HepG2 (cell line): ENCODE results near the gene GLOD4. TPM values are rescaled to one million over a fixed set of nuclear protein-coding genes. Genes with fewer than 3 reads are reported as not detected.

Source experiments
- ATAC-seq: fragments of 200-7000 bp; cut with Tn5 transposase; 3 replicates; pipeline ENCODE4 v1.9.1; 2020; ENCODE audit warnings: mild to moderate bottlenecking, moderate library complexity
- BruUV-seq: library from RNA; stranded (reverse); fragments of 400-500 nt; replicated peaks from 2 replicates; lab custom pipeline; 2021; lab: Mats Ljungman, UMichigan
- CTCF ChIA-PET: fragments of 300-600 bp; formaldehyde crosslinking; extraction: SDS; loops from one replicate; lab custom pipeline; 2021; ENCODE audit warnings: low total read pairs, inconsistent platforms, low intra/inter-chr PET ratio; lab: Yijun Ruan, JAX
- POLR2A ChIA-PET: fragments of 350-600 bp; sonication (Branson Sonifier 250); formaldehyde crosslinking; loops from one replicate; lab custom pipeline; 2020; ENCODE audit warnings: antibody characterized with exemption, inconsistent platforms; lab: Yijun Ruan, JAX
- DNase-seq: peaks from one replicate; pipeline ENCODE4 v3.0.0-alpha.2; 2015; ENCODE audit warnings: low spot score
- FAIRE-seq: peaks from 3 replicates; lab custom pipeline; 2011; peaks lifted over from hg19 to GRCh38; lab: Jason Lieb, UNC
- H2AFZ ChIP-seq: one replicate; pipeline ENCODE4 v1.6.1; 2011; ENCODE audit warnings: low read length, inconsistent platforms
- H3K27ac ChIP-seq: fragments of 300-600 bp; 3 replicates; pipeline ENCODE4 v1.8.0; 2011; ENCODE audit warnings: mixed run types, mild to moderate bottlenecking, mixed read lengths, low read length, inconsistent platforms; ENCODE audit not compliant: insufficient read depth; ENCODE audit errors: extremely low read length
- H3K27me3 ChIP-seq, 2 experiments: fragments of 200-600 bp in 1 of 2; 2 replicates in 1 of 2; 3 replicates in 1 of 2; pipeline versions ENCODE4 v1.6.0 to v1.8.0; 2011; ENCODE audit warnings: low read length in 2 of 2, mild to moderate bottlenecking in 2 of 2, moderate library complexity in 2 of 2, inconsistent platforms in 1 of 2; ENCODE audit not compliant: insufficient read depth in 2 of 2, control insufficient read depth in 1 of 2
- H3K36me3 ChIP-seq, 2 experiments: fragments of 200-600 bp in 1 of 2; replicated peaks in 1 of 2; 2 replicates in 1 of 2; 3 replicates in 1 of 2; pipeline versions ENCODE4 v1.5.1 to v1.8.0; 2011; ENCODE audit warnings: low read length in 2 of 2, inconsistent platforms in 1 of 2; ENCODE audit not compliant: insufficient read depth in 2 of 2, control insufficient read depth in 1 of 2
- H3K4me1 ChIP-seq: 2 replicates; pipeline ENCODE4 v1.5.1; 2012; ENCODE audit warnings: low read length, inconsistent platforms; ENCODE audit not compliant: insufficient read depth
- H3K4me2 ChIP-seq: 2 replicates; pipeline ENCODE4 v1.6.0; 2011; ENCODE audit warnings: low read depth, low read length, inconsistent platforms
- H3K4me3 ChIP-seq, 3 experiments: fragments of 200-600 bp in 1 of 3; sonication (generic), shearing (Covaris generic) in 1 of 3; replicated peaks in 1 of 3; 2 replicates each; pipeline ENCODE4 v1.5.1; 2011 to 2016; ENCODE audit warnings: low read length in 3 of 3, inconsistent platforms in 2 of 3, low read depth in 2 of 3, mild to moderate bottlenecking in 2 of 3, control low read depth in 1 of 3, mixed read lengths in 1 of 3; ENCODE audit not compliant: insufficient read depth in 1 of 3
- H3K79me2 ChIP-seq: one replicate; pipeline ENCODE4 v1.6.1; 2011; ENCODE audit warnings: low read length, inconsistent platforms; ENCODE audit not compliant: insufficient read depth
- H3K9ac ChIP-seq: 2 replicates; pipeline ENCODE4 v1.6.0; 2011; ENCODE audit warnings: mild to moderate bottlenecking, low read depth, low read length, inconsistent platforms; ENCODE audit not compliant: insufficient read depth
- H3K9me3 ChIP-seq: 2 replicates; pipeline ENCODE4 v1.5.1; 2012; ENCODE audit warnings: mild to moderate bottlenecking, low read length
- H4K20me1 ChIP-seq: 2 replicates; pipeline ENCODE4 v1.6.0; 2011; ENCODE audit warnings: inconsistent platforms, mild to moderate bottlenecking, low read length, moderate library complexity; ENCODE audit not compliant: insufficient read depth
- GABPB1 ChIP-seq: IDR thresholded peaks from 2 replicates; pipeline ENCODE4 v1.6.1; 2016; ENCODE audit warnings: mild to moderate bottlenecking, missing genetic modification reagents, moderate library complexity, missing compliant biosample characterization
- HNRNPK ChIP-seq: fragments of 200-400 bp; formaldehyde crosslinking; IDR thresholded peaks from 2 replicates; pipeline ENCODE4 v1.6.1; 2018; ENCODE audit warnings: low read length, low read depth, moderate library complexity, mild to moderate bottlenecking; ENCODE audit not compliant: poor library complexity, severe bottlenecking
- HNRNPLL ChIP-seq: fragments of 200-400 bp; formaldehyde crosslinking; IDR thresholded peaks from 2 replicates; pipeline ENCODE4 v1.6.1; 2017; ENCODE audit warnings: mild to moderate bottlenecking, low read depth, low read length; ENCODE audit not compliant: poor library complexity, severe bottlenecking
- HOXA5 ChIP-seq: sonication (generic); formaldehyde crosslinking; IDR thresholded peaks from 2 replicates; pipeline ENCODE4 v1.4.0; 2020; ENCODE audit warnings: missing genetic modification reagents
- MXI1 ChIP-seq: IDR thresholded peaks from 3 replicates; pipeline ENCODE4 v1.6.1; 2012; ENCODE audit warnings: low read depth, low read length, inconsistent platforms, borderline replicate concordance
- PBX3 ChIP-seq: sonication (generic); formaldehyde crosslinking; IDR thresholded peaks from 2 replicates; pipeline ENCODE4 v1.8.1; 2023; ENCODE audit warnings: missing genetic modification reagents, inconsistent platforms, borderline replicate concordance
- RAD21 ChIP-seq: fragments of 450-650 bp; formaldehyde crosslinking; IDR thresholded peaks from 2 replicates; pipeline ENCODE4 v1.5.0; 2020; ENCODE audit warnings: mild to moderate bottlenecking
- REL ChIP-seq: sonication (generic); formaldehyde crosslinking; conservative IDR thresholded peaks from 2 replicates; pipeline ENCODE4 v1.8.0; 2022; ENCODE audit warnings: mild to moderate bottlenecking, missing genetic modification reagents, moderate library complexity
- SALL2 ChIP-seq: sonication (generic); formaldehyde crosslinking; IDR thresholded peaks from 2 replicates; pipeline ENCODE4 v1.8.1; 2023; ENCODE audit warnings: mild to moderate bottlenecking, missing genetic modification reagents, inconsistent platforms
- XBP1 ChIP-seq: sonication (generic); formaldehyde crosslinking; IDR thresholded peaks from 2 replicates; pipeline ENCODE4 v1.5.0; 2020; ENCODE audit warnings: missing genetic modification reagents
- ZHX2 ChIP-seq, 2 experiments: sonication (generic) in 1 of 2; formaldehyde crosslinking in 1 of 2; IDR thresholded peaks; 2 replicates each; pipeline versions ENCODE4 v1.6.1 to v1.9.0; 2014 to 2022; ENCODE audit warnings: antibody characterized with exemption in 1 of 2, borderline replicate concordance in 1 of 2, inconsistent platforms in 1 of 2, low read depth in 1 of 2, missing genetic modification reagents in 1 of 2
- ZMYM3 ChIP-seq: sonication (generic); formaldehyde crosslinking; IDR thresholded peaks from 2 replicates; pipeline ENCODE4 v1.5.1; 2020; ENCODE audit warnings: mild to moderate bottlenecking, missing genetic modification reagents
- ZNF205 ChIP-seq: IDR thresholded peaks from 2 replicates; pipeline ENCODE4 v1.6.1; 2018; ENCODE audit warnings: missing biosample characterization, missing genetic modification reagents
- ZNF331 ChIP-seq: sonication (generic); formaldehyde crosslinking; IDR thresholded peaks from 2 replicates; pipeline ENCODE4 v1.4.0; 2020; ENCODE audit warnings: missing genetic modification reagents
- ZNF781 ChIP-seq: sonication (generic); formaldehyde crosslinking; IDR thresholded peaks from 2 replicates; pipeline ENCODE4 v1.5.1; 2020; ENCODE audit warnings: borderline replicate concordance, mild to moderate bottlenecking, missing genetic modification reagents; ENCODE audit errors: not compliant biosample characterization
- ZSCAN21 ChIP-seq: sonication (generic); formaldehyde crosslinking; IDR thresholded peaks from 2 replicates; pipeline ENCODE4 v1.8.0; 2022; ENCODE audit warnings: mild to moderate bottlenecking, missing genetic modification reagents, moderate library complexity, borderline replicate concordance
- WGBS: methylation state at CpG from one replicate; pipeline ENCODE4 v1.1.6; 2017; ENCODE audit warnings: low lambda C conversion rate; 5-methylcytosine and 5-hydroxymethylcytosine counted together
- in situ Hi-C: cut with HindIII; loops from 2 replicates; pipeline ENCODE4 v1.10.0; 2017; ENCODE audit warnings: low pct_unique_long_range_greater_than_20kb; ENCODE audit not compliant: extremely low pct_ligation_motif_present
- intact Hi-C: fragments of 100-400 bp; cut with micrococcal nuclease; formaldehyde crosslinking; loops from one replicate; pipeline ENCODE4 v1.10.0; 2022; ENCODE audit not compliant: unreplicated experiment
- polyA plus RNA-seq, 8 experiments: library from polyadenylated mRNA; depleted of rRNA in 3 of 8; stranded (reverse) in 7 of 8; unstranded in 1 of 8; fragments of >200 nt; fragmentation: Illumina TruSeq in 4 of 8; extraction: Trizol in 4 of 8; gene quantifications; 2 replicates each; pipeline versions ENCODE4 v1.2.1 to v1.2.3, GENCODE V29; 2011 to 2016; ENCODE audit warnings: low read depth in 4 of 8, missing spikeins in 1 of 8, mixed read lengths in 1 of 8; ENCODE audit not compliant: insufficient read depth in 1 of 8
- total RNA-seq, 5 experiments: library from RNA; depleted of rRNA; stranded (reverse); fragments of >200 nt; fragmentation: Illumina TruSeq; extraction: Trizol; gene quantifications; 2 replicates each; pipeline ENCODE4 v1.2.3, GENCODE V29; 2016; ENCODE audit warnings: low read depth in 1 of 5

The GLOD4 gene
- total and polyA plus RNA-seq, 2 of the 13 experiments (the other 11 are each of a cell fraction or from before 2014, with no cell fraction given) = 53.7 to 87.8 TPM

DNA sequence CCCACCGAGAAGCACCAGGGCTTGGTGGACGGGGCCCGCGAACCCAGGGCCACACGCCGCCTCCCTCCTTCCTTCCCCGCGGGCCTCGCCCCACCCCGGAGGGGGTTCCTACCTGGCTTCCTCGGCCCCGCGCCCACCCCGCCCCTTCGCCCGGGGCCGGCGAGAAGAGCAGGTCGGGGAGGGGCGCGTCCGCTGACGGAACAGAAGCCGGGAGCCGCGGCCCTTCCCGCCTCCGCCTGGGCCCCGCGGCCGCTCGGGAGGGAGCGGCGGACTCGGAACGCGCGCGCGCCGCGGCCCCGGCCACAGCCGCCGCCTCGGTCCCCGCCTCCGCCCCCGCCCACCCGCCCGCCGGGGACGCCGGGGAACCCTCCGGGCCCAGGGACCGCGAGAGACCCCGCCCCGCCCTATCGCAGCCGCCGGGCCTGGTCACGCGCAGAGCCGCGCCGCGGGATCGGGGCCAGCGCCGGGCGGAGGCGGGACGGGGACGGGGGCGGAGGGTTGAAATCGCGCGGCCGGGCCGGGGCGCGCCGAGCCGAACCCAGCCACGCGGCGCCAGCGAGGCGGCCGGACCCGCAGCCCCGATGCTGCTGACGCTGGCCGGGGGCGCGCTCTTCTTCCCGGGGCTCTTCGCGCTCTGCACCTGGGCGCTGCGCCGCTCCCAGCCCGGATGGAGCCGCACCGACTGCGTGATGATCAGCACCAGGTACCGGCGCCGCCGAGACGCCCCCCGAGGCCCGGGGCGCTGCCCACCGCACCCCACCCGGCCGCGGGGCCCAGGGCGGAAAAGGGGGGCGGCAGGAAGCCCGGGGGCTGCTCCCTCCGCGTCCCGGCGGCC, 49.8 kb downstream of the GLOD4 start, which contains the start of gene TLCD3A:
Gene TLCD3A, plus strand, starts transcription at position 530 of the 835 bp plus-strand sequence. Its CDS starts 52 bp downstream, at position 582.
- no peak for FAIRE-seq
- DNase-seq = no peak
- H2AFZ ChIP-seq = peak within 1 kb of the TSS; percentile 23
- WGBS = no CpG with 5 or more reads among the region's 126 CpGs
- peak within 1 kb of the TSS; percentile 80 for H3K27ac ChIP-seq
- peaks cover 0 to 6% of the 10 kb centered on the region in 2 experiments; a peak in 2 of 5 replicates for H3K36me3 ChIP-seq
- peaks cover 53% of the 10 kb centered on the region for H3K4me1 ChIP-seq
- H3K9me3 ChIP-seq = no peaks in the 10 kb centered on the region
- in situ Hi-C loops (no loop called here), intact Hi-C loops (no loop called here)
- peak; percentile 74 for ATAC-seq
- H3K4me3 ChIP-seq = peak within 1 kb of the TSS; percentile 81 to 86 (median 83)
- H3K9ac ChIP-seq = peak within 1 kb of the TSS; percentile 88
- H3K27me3 ChIP-seq = no peaks in the 10 kb centered on the region
- no TSS peak for BruUV-seq
- ChIA-PET CTCF (no interaction called here), POLR2A (interaction anchor here (1.2 kb wide), 1 partner anchor 13 kb away, joined by 3 read pairs; no protein-coding TSS in a partner anchor)
- H4K20me1 ChIP-seq = no peaks in the 10 kb centered on the region
- peak within 1 kb of the TSS; percentile 97 for H3K4me2 ChIP-seq
- peaks cover 25% of the 10 kb centered on the region for H3K79me2 ChIP-seq
- TF ChIP-seq ZNF205 (CRISPR knock-in tag) (no peak), ZHX2 (IDR thresholded peaks at IDR 0.05; ENCODE audit: low read depth) (no peak), ZHX2 (CRISPR knock-in tag; IDR thresholded peaks at IDR 0.05; ENCODE audit: borderline replicate concordance) (no peak), MXI1 (peak; percentile 9; the same call in 1 of the 3 replicates), ZNF331 (peak; percentile 15; the same call in 1 of the 2 replicates), RAD21 (CRISPR knock-in tag) (peak; percentile 18; the same call in 1 of the 2 replicates), HNRNPLL (peak; percentile 3), XBP1 (CRISPR knock-in tag) (no peak), REL (no peak), HNRNPK (peak; percentile 26), PBX3 (CRISPR knock-in tag) (no peak), GABPB1 (peak; percentile 40; the same call in 1 of the 2 replicates), ZMYM3 (CRISPR knock-in tag) (no peak), ZSCAN21 (CRISPR knock-in tag) (peak; percentile 69; the same call in 1 of the 2 replicates), HOXA5 (CRISPR knock-in tag) (peak; percentile 56; the same call in 1 of the 2 replicates), SALL2 (CRISPR knock-in tag) (0 out of 2 replicates have a peak, but pooled peaks have one; percentile 45), ZNF781 (no peak)
